Smooth muscle cell (in vitro differentiated cells): ENCODE results near the gene SRCIN1. TPM values are rescaled to one million over a fixed set of nuclear protein-coding genes. Genes with fewer than 3 reads are reported as not detected.
"Not testable (repeated sequence)": the region's sequence is repeated elsewhere in the genome, so short reads cannot be mapped to it uniquely, and the experiment has no call there.

Experiments used
- DNase-seq: peaks from one replicate; lab custom pipeline; 2025; ENCODE audit not compliant: unreplicated experiment; lab: John Stamatoyannopoulos, UW
- H2AFZ ChIP-seq: fragments of 200-600 bp; sonication (generic); 2 replicates; pipeline ENCODE4 v1.6.0; 2016; ENCODE audit warnings: antibody characterized with exemption, low read depth, mild to moderate bottlenecking
- H3F3A ChIP-seq: fragments of 200-600 bp; sonication (generic); 2 replicates; pipeline ENCODE4 v1.6.0; 2017; ENCODE audit warnings: antibody characterized with exemption, low read depth
- H3K27ac ChIP-seq: fragments of 200-600 bp; sonication (generic); 2 replicates; pipeline ENCODE4 v1.5.1; 2016; ENCODE audit warnings: low read depth, mild to moderate bottlenecking
- H3K27me3 ChIP-seq: fragments of 200-600 bp; sonication (generic); 2 replicates; pipeline ENCODE4 v1.6.1; 2016; ENCODE audit warnings: low read depth, mild to moderate bottlenecking
- H3K36me3 ChIP-seq: fragments of 200-600 bp; sonication (generic); 2 replicates; pipeline ENCODE4 v1.5.1; 2016; ENCODE audit warnings: low read depth
- H3K4me1 ChIP-seq: fragments of 200-600 bp; sonication (generic); 2 replicates; pipeline ENCODE4 v1.5.1; 2016; ENCODE audit warnings: low read depth
- H3K4me2 ChIP-seq: fragments of 200-600 bp; sonication (generic); 2 replicates; pipeline ENCODE4 v1.6.0; 2016; ENCODE audit warnings: mild to moderate bottlenecking
- H3K4me3 ChIP-seq: fragments of 200-600 bp; sonication (generic); 2 replicates; pipeline ENCODE4 v1.5.1; 2016; ENCODE audit warnings: mild to moderate bottlenecking
- H3K79me2 ChIP-seq: fragments of 200-600 bp; sonication (generic); 2 replicates; pipeline ENCODE4 v1.6.0; 2016; ENCODE audit warnings: low read depth, mild to moderate bottlenecking
- H3K9ac ChIP-seq: fragments of 200-600 bp; sonication (generic); 2 replicates; pipeline ENCODE4 v1.6.0; 2016; ENCODE audit warnings: low read depth
- H3K9me3 ChIP-seq: fragments of 200-600 bp; sonication (generic); replicated peaks from 2 replicates; pipeline ENCODE4 v1.5.1; 2016; ENCODE audit warnings: low read depth
- H4K20me1 ChIP-seq: fragments of 200-600 bp; sonication (generic); 2 replicates; pipeline ENCODE4 v1.6.0; 2016; ENCODE audit warnings: low read depth
- CTCF ChIP-seq: fragments of 200-600 bp; sonication (generic); IDR thresholded peaks from 2 replicates; pipeline ENCODE4 v1.5.1; 2017; ENCODE audit warnings: borderline replicate concordance, mild to moderate bottlenecking, antibody characterized with exemption; ENCODE audit not compliant: insufficient read depth, poor library complexity, severe bottlenecking
- WGBS: methylation state at CpG from one replicate; pipeline ENCODE4 v1.1.7; 2016; ENCODE audit warnings: low lambda C conversion rate; 5-methylcytosine and 5-hydroxymethylcytosine counted together
- polyA plus RNA-seq: library from polyadenylated mRNA; unstranded; fragments of >200 nt; fragmentation: Nextera tagmentation; extraction: Ambion mirVana; gene quantifications from 2 replicates; pipeline ENCODE4 v1.2.1, GENCODE V29; 2016
- total RNA-seq: library from RNA; depleted of rRNA; stranded (reverse); fragments of >200 nt; gene quantifications from 2 replicates; pipeline ENCODE4 v1.2.3, GENCODE V29; 2014

Gene SRCIN1
- total and polyA plus RNA-seq, 2 experiments from 2014 or later: 0.16 to 0.90 TPM

GRCh38 chr17:38534498-38534885 lies 71.3 kb downstream of the SRCIN1 start:
- no peak overlapping the region for H2AFZ ChIP-seq
- peaks cover 6% of the 10 kb centered on the region for H3K27me3 ChIP-seq
- WGBS: 70% methylated on average over 7 of the region's 7 CpGs
- no peak for DNase-seq
- no peaks in the 10 kb centered on the region for H3F3A ChIP-seq
- H3K79me2 ChIP-seq: no peaks in the 10 kb centered on the region
- H3K4me2 ChIP-seq: no peak overlapping the region
- no peak overlapping the region for H3K9ac ChIP-seq
- peaks cover 23% of the 10 kb centered on the region for H3K4me1 ChIP-seq
- no peaks in the 10 kb centered on the region for H3K36me3 ChIP-seq
- no peak for TF ChIP-seq CTCF
- no peak overlapping the region for H3K4me3 ChIP-seq
- no peak overlapping the region for H3K27ac ChIP-seq
- H4K20me1 ChIP-seq: no peaks in the 10 kb centered on the region
- no peaks in the 10 kb centered on the region for H3K9me3 ChIP-seq

GRCh38 chr17:38533866-38534497 lies 71.8 kb downstream of the SRCIN1 start:
- H3K36me3 ChIP-seq: no peaks in the 10 kb centered on the region
- no peaks in the 10 kb centered on the region for H3F3A ChIP-seq
- TF ChIP-seq CTCF: no peak
- peaks cover 11% of the 10 kb centered on the region for H3K27me3 ChIP-seq
- no peaks in the 10 kb centered on the region for H4K20me1 ChIP-seq
- no peaks in the 10 kb centered on the region for H3K79me2 ChIP-seq
- H2AFZ ChIP-seq: no peak overlapping the region
- DNase-seq: no peak
- H3K27ac ChIP-seq: no peak overlapping the region
- 81% methylated on average over 12 of the region's 13 CpGs for WGBS
- H3K9ac ChIP-seq: no peak overlapping the region
- peaks cover 23% of the 10 kb centered on the region for H3K4me1 ChIP-seq
- H3K4me2 ChIP-seq: no peak overlapping the region
- no peaks in the 10 kb centered on the region for H3K9me3 ChIP-seq
- H3K4me3 ChIP-seq: no peak overlapping the region

DNA sequence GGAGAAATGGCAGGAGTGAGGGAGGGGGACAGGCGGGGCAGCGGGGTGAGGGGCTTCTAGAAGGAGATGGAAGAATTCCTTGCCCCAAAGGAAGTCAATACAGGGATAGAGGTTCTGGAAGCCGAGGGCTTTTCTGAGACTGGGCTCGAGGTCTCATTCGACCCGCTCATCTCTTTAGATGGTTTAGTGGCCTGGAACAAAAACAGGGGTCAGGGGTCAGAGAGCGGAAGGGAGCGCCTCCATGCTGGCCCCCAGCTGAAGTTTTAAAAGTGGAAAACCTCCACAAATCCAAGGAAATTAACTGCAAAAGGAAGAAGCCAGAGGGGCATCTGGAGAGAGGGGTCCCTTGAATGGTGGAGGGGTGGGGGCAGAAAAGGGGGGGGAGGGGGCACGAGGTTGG lies 72.5 kb downstream of the SRCIN1 start:
- Histone ChIP-seq H3K4me3 (no peak overlapping the region), H3K79me2 (no peaks in the 10 kb centered on the region), H2AFZ (no peak overlapping the region), H3K27ac (no peak overlapping the region), H3K9me3 (no peaks in the 10 kb centered on the region), H3K4me2 (no peak overlapping the region), H3K9ac (no peak overlapping the region), H3F3A (no peaks in the 10 kb centered on the region), H3K4me1 (peaks cover 23% of the 10 kb centered on the region), H3K27me3 (peaks cover 11% of the 10 kb centered on the region), H3K36me3 (no peaks in the 10 kb centered on the region), H4K20me1 (no peaks in the 10 kb centered on the region)
- no peak for TF ChIP-seq CTCF
- no peak for DNase-seq
- WGBS: 86% methylated on average over 7 of the region's 9 CpGs

- no peaks in the 10 kb centered on the region for H3K36me3 ChIP-seq
- 78% methylated on average over 16 of the region's 16 CpGs for WGBS
- DNase-seq: no peak
- H3K4me2 ChIP-seq: no peak overlapping the region
- H2AFZ ChIP-seq: no peak overlapping the region
- H4K20me1 ChIP-seq: no peaks in the 10 kb centered on the region
- peaks cover 11% of the 10 kb centered on the region for H3K27me3 ChIP-seq
- no peaks in the 10 kb centered on the region for H3K79me2 ChIP-seq
- no peaks in the 10 kb centered on the region for H3K9me3 ChIP-seq
- H3F3A ChIP-seq: no peaks in the 10 kb centered on the region
- peaks cover 23% of the 10 kb centered on the region for H3K4me1 ChIP-seq
- TF ChIP-seq CTCF: no peak
- no peak overlapping the region for H3K4me3 ChIP-seq
- H3K9ac ChIP-seq: no peak overlapping the region
- no peak overlapping the region for H3K27ac ChIP-seq
Measured at GRCh38 chr17:38532451-38532850, 73.3 kb downstream of the SRCIN1 start.

DNA sequence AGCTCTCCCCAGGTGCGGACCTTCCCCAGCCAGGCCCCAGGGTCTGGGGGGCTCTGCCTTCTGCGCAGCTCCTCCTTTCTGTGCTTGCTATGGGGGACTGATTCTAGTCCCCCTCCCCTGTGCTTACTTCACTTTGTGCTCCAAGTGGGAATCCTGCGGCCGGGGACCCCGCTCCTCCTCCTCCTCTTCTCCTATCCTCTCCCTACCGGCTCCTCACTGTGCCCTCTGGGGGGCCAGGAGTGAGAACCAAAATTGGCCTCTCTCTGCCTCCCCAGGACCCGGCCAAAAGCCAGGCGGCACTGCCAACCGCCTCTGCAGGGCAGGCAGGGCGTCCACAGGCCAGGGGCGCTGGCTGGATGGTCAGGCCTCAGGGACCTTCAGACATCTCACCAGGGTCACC lies 74.0 kb downstream of the SRCIN1 start:
- H3K9ac ChIP-seq, H2AFZ ChIP-seq, H3K79me2 ChIP-seq, H3K4me2 ChIP-seq, H3K27ac ChIP-seq, H3F3A ChIP-seq, H3K4me3 ChIP-seq, DNase-seq, H3K9me3 ChIP-seq, H3K36me3 ChIP-seq, H4K20me1 ChIP-seq: not testable (repeated sequence)
- WGBS: 87% methylated on average over 11 of the region's 11 CpGs
- peaks cover 11% of the 10 kb centered on the region for H3K27me3 ChIP-seq
- peaks cover 23% of the 10 kb centered on the region for H3K4me1 ChIP-seq
